Right renal cortex interstitium (tissue), 3 donors: ENCODE results near the gene FRAS1. TPM values are rescaled to one million over a fixed set of nuclear protein-coding genes. Genes with fewer than 3 reads are reported as not detected.
"Not testable (repeated sequence)": the region's sequence is repeated elsewhere in the genome, so short reads cannot be mapped to it uniquely, and the experiment has no call there.

Experiments used
- DNase-seq, 3 donors: peaks; one replicate each; pipeline ENCODE4 v3.0.0-alpha.2; 2013; ENCODE audit warnings: low read depth in 3 of 3, low spot score in 2 of 3
- polyA plus RNA-seq, 3 donors: library from polyadenylated mRNA; unstranded; fragments of 120-200 nt; gene quantifications; one replicate each; pipeline ENCODE4 v1.2.1, GENCODE V29; 2013; ENCODE audit not compliant: insufficient read length in 3 of 3

FRAS1 gene
- polyA plus RNA-seq, 3 donors = 70.4 to 83.3 (median 77.4) TPM

DNA sequence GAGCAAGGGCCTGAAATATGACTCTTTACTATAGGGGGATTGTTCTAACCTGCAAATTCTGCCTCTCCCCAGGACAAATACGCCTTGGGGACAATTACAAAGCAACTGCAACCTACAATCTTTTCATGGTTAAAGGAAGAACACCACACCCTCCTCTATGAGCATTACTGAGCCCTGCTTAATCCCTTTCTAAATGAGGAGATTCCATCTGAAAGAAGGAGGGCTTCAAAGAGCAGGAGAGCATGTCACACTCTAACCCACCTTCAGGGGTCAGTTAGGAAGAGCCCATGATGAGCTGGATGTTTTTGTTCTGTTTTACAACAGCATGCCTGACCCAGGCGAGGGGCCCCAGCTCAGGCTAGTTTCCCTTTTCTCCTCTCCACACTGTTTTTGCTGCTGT is 360.5 kb downstream of the FRAS1 start:
- no peak for DNase-seq

DNA sequence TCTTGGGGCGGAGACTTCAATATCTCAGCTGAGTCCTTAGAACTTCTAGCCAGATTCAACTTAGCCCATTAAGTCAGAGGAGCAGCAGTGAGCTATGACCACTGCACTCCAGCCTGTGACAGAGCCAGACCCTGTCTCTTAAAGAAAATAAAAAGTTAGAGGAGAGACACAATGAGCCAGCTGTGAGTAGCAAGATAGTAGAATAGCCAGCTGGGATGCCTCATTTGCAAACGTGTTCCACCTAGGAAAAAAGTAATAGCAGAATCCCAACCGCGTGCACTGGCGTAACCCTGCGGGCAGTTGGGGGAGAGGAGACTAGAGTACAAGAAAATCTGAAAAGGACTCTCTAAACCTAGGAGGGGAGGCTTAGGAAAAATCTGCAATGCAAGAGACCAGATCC is 361.3 kb downstream of the FRAS1 start:
- DNase-seq = no peak

DNA sequence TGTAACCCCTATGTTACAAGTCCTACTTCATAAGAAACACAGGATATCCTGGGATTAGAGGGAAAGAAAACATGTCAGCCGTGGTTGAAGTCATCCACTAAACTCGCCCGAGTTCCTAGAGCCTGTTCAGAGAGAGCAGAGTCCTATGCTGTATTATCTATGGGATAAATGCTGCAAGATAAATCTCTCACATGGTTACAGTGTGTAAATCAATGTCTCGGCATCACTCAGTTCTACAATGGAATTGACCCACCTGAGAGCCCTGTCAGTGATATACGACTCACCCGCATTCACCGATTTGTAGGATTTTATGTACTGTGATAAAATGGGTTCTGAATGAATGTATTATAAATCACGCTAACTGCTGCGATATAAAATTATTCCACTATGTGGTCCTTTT is 366.7 kb downstream of the FRAS1 start:
- DNase-seq = no peak

DNA sequence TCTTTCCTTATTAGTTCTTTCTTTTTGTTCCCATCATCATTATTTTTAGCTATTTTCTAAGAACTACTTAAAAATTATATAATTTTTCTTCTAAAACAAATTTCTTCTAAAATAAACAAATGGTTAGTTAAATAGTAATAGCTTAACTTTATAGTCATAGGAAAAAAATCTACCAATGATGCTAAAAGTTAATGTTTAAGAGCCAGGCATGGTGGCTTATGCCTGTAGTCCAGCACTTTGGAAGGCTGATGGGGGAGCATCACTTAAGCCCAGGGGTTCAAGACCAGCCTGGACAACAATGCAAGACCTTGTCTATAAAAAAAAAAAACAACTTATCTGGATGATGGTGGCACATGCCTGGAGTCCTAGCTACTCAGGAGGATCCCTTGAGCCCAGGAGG is 367.3 kb downstream of the FRAS1 start:
- no peak for DNase-seq

DNA sequence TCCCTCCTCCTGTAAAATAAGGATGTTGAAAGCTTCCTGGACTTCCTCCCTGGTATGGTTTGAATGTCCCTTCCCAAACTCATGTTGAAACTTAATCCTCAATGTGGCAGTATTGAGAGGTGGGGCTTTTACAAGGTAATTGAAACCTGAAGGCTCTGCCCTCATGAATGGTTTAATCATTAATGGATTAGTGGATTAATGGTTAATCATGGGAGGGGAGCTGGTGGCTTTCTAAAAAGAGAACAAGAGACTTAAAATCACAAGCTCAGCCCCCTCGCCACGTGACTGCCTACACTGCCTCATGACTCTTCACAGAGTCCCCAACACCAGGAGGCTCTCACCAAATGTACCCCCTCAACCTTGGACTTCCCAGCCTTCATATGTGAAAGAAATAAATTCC is 369.8 kb downstream of the FRAS1 start:
- peak; percentile 40 to 66 (median 41) for DNase-seq

DNA sequence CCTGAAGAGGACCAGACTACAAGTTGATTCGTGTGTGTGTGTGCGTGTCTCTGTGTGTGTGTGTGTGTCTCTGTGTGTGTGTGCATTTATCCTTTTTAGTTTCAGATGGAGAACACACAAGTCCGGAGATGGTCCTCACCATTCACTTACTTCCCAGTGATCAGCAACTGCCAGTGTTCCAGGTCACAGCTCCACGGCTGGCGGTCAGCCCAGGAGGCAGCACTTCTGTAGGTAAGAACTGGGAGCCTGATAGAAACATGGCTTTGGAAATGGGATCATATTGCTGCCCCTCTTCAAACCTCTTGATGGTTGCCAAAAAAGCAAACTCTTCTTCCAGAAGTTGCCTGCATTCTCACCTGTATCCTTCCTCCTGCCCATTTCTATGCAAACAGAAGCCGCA is 371.9 kb downstream of the FRAS1 start:
- no peak for DNase-seq

DNA sequence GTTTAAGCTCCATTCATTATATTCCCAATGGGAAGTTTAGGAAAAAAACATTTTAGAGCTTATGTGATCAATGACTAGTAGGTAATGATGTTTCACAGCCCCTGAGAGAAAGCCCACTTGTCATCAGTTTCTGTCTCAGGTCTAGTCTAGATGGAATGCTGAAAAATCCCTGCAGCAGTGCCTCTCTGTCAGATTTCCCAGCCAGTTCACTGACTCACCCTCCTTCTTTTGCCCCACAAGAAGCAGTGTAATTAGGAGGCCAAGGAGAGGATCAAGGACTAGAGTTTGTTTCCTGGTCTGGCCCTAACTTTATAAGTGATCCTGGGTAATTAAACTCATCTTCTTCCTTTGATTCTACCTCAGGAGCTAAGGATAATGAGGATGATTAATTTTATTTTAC is 375.8 kb downstream of the FRAS1 start:
- no peak for DNase-seq

DNA sequence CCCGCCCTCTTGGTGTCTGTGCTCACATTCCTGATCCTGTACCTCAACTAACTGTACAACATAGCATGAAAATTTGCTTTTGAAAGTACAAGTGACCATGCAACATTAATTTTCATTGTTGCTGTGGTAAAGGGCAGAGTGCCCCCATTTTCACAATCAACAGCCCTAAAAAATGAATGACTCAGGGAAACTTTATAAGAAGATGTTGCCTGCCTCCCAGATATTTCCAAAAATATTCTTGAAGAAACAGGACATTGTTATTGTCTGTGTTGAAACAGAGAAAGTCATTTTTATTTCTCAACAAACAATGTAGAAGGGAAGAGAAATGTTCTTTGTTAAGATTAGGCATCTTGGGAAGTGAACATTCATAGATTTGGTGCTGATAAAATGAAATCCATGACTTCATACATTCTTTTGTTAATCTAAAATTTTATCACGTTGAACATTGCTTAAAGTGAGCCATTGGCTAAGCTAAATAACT is 380.5 kb downstream of the FRAS1 start:
- DNase-seq = no peak

DNA sequence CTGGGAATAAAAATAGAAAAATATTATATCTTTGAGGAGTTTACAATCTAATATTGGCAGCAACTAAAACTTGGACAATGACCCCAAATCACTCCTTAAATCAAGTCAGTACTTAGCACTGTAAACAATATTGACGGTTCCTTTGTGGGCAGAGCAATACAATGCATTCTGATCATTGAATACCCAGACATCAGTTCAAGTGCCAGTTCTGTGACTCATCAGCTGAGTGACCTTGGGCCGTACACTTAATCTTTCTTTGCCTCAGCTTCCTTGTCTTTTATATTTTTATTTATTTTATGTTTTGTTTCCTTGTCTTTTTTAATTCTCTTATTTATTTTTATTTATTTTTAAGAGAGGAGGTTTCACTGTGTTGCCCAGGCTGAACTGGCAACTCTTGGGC is 382.2 kb downstream of the FRAS1 start:
- DNase-seq = no peak

DNA sequence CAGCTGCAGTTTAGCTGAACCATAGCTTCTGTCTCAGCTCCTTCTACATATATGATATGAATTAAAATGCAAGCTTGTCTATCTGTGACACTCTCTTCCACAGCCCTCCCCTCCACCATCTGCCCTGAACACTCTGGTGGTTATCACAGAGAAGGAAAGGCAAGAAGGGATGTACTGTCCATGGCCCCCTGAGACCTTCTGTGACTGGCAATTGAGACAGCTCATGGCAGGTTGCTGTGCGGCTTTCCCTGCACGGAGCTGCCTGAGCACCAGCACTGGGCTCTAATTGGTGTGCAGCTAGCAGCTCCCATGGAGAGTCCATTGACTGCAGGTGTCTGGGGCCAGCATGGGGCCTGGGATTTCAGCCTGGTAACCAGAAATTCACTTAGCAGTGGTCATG is 384.6 kb downstream of the FRAS1 start:
- no peak for DNase-seq

DNA sequence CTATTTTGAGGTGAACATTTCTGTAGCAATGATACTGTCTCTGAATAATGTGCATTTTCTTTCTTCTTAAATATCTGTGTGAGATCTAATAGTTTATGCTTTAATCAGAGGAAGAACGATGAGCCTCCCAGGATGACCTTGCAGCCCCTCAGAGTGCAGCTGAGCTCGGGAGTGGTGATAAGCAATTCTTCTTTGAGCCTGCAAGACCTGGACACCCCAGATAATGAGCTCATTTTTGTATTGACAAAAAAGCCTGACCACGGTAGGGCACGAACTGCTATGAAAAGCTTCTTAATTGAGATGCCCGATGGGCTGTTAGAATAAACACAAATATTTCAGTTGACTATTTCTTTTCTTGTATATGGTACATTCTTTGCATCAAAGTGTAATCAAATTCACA is 389.5 kb downstream of the FRAS1 start:
- no peak for DNase-seq

DNA sequence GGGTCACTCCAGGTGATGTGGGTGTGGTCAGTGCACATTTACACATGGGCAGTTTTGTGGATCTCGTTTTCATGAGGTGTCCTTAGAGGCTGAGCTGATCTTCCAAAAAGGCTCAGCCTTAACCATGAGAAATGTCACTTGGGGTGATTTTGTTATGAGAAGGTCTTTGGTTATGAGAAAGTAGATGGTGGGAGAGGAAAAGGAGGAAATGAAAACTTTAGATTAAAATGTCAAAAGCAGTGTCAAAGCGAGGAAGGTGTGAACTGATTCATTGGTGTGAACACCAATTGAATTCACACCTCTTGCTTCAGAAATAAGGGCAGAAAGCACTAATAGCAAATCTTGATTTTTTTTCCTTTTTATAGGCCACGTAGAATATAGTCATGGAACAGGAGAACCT is 394.3 kb downstream of the FRAS1 start:
- no peak for DNase-seq

DNA sequence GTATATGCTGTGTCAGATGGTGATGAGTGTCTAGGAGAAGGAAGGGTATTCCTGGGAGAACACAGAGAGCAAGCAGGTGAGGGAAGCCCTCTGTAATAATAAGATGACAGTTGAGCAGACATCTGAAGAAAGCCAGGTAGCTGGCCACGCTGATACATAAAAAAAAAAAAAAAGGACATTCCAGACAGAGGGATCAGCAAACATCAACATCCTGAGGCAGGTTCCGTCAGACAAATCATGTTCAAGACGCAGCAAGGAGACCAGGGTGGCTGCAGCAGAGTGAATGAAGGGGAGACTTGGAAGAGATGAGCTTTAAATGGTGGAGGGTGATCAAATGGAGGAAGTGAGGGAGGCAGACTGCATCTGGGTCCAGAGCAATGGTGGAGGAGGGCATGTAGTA is 396.9 kb downstream of the FRAS1 start:
- DNase-seq = no peak

DNA sequence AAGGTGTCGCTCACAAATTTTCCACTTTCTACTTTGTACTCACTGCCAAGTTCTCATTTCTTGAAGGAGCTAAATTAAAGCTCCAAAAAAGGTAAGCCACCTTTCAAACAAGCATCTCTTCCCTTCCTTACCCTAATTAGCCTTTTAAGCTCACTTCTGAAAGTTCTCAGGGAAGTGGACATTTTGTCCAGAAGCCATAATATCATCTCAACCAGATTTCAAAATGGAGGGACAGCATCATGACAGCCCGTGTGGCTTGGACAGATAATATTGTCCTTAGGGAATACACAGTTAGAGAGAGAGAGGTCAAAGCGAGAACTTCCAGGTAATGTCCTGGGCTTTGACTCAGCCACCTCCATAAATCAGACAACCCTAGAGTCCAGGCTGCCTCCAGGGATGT is 400.6 kb downstream of the FRAS1 start:
- no peak for DNase-seq

DNA sequence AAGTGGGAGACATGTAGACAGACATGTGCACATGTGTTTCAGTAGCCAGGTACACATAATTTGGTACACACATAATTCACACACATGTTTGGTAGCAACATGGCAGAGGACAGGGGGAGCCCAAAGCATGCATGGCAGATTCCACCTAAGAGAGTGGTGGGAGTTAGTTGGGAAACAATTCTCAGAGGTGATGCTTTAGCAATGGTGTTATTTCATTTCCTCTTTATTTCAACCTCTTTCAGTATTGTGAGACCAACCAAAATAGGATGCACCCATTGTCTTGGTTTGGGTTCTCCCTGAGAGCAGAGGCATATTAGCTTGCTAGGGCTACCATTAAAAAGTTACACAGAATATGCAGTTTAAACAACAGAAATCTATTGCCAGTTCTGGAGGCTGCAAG is 402.2 kb downstream of the FRAS1 start:
- no peak for DNase-seq

DNA sequence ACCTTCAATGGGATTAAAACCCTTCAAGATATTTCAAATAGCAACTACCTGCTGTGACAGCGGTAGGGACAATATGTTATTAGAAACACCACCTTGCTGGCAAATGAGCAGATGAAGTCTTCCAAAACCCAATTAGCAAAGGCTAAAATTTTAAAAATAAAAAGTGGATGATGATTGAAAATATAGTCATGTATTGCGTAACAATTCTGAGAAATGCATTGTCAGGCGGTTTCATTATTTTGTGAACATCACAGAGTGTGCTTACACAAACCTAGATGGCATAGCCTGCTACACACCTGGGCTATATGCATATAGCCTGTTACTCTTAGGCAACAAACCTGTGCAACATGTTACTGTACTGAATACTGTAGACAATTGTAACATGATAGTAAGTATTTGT is 403.2 kb downstream of the FRAS1 start:
- no peak for DNase-seq

DNA sequence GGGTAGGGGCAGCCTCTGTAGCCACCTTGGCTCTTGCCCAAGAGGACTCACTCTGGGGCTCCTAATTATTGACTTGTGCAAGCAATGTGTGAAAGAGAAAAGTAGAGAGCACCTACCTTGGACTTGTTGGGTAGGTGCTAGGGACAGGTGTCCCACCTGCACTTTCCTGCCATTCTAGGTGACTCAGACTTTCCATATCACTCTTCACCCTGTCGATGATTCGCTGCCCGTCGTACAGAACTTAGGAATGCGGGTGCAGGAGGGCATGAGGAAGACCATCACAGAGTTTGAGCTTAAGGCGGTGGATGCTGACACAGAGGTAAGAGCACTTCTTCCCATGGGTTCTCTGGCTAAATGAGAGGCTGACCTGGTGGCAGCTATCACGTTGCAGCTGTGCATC is 407.1 kb downstream of the FRAS1 start:
- no peak for DNase-seq

DNA sequence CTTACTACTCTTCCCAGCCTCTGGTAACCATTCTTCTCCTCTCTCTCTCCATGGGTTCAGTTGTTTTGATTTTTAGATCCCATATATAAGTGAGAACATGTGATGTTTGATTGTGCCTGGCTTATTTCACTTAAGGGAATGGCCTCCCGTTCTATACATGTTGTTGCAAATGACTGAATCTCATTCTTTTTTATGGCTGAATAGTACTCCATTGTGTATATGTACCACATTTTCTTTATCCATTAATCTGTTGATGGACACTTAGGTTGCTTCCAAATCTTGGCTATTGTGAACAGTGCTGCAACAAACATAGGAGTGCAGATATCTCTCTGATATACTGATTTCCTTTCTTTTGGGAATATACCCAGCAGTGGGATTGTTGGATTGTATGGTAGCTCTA is 410.1 kb downstream of the FRAS1 start:
- not testable (repeated sequence) for DNase-seq

DNA sequence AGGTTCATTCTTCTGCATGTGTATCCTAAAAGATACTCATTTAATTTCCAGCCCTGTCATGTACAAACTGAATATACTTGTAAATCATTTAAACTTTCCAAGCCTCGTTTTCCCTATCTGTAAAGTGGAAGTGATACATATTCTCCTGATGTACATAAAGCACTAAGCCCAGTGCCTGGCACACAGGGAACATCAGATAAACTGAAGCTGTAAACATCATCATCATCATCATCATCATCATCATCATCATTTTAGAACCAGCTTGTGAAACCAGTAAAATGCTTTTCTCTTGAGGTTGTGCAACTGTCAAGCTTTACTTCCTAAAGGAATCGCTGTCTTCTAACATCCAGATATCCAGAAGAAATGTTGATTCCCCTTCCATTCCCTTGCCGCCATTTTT is 411.1 kb downstream of the FRAS1 start:
- DNase-seq = no peak

DNA sequence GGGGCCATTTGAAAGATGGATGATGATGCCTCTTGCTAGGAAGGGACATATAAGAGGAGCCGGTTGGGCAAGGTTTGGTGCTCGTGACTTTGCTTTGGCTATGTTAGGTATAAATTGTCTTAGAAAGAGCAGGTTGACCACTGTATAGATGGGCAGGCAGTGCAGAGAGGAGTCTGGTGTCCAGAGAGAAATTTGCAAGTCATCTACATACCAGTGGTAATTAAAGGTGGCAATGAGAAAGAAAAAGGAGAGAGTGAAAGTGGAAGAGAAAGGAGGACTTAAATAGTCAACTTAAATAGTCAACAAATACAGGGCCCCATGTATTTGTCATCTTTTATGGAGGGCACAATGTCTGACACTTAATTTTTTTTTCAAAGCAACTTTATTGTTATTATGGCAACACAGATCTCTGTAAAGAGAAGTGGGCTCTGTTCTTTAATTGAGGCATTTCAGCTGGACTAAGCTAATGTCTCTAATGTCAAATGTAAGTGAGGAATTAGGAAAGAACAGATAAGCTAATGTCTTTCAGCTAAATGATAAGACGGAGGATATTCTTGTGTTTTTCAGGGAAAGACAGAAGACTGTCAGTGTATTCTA is 419.1 kb downstream of the FRAS1 start:
- no peak for DNase-seq

DNA sequence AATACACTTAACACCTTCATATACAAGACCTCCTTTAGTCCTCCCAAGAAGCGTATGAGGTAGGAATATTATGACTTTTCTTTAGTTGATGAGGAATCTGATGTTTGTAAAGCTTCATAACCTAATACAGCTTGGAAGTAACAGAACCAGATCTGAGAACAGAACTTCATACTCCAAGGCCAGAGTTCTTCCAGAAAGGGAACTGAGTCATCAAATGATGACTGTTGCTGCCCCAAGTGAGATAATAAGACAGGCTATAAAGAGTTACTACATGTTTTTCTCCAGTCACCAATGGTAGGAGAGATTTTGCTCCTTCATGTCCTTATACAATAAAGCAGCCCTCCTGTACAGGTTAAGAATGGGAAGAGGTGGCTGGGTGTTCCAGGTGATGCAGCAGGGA is 420.2 kb downstream of the FRAS1 start:
- DNase-seq = no peak

DNA sequence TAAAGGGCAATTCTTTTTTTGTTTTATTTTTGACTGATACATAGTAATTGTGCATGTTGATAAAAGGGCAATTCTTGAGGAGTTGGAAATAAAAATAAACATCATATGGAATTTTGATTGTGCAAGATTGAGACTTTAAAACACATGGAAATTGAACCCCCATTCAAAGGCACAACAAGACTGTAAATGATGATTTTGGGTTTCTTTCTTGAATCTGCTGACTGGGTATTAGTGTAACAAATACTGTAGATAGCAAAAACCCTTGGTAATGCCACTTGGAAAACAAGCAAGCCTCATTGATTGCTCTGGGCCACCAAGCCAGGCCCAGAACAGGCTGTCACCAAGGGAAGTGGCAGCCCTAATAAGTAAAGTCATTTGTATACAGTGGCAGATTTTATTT is 421.4 kb downstream of the FRAS1 start:
- DNase-seq = no peak

DNA sequence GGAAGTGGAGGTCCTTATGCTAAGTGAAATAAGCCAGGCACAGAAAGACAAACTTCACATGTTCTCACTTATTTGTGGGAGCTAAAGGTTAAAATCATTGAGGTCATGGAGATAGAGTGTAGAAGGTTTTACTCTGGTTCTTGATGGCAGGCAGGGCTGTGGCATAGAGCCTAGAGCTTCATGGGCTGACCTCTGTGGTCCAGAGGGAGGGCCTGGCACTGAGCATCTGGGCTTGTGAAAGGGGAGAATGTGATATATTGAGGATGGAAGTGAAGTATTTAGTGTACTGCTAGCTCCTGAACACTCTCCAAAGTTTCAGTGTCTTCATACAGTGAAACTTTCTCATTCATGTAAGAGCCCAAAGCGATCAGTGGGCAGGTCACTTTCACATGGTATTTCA is 423.2 kb downstream of the FRAS1 start:
- no peak for DNase-seq
